Mucosa of descending colon (tissue), 3 donors: ENCODE results near the gene PTPRJ. TPM values are rescaled to one million over a fixed set of nuclear protein-coding genes. Genes with fewer than 3 reads are reported as not detected.

Experiments
- ATAC-seq: fragments of 200-7000 bp; cut with Tn5 transposase; one replicate; pipeline ENCODE4 v1.9.1; 2020; ENCODE audit warnings: mild to moderate bottlenecking, moderate library complexity
- DNase-seq, 3 donors: peaks; one replicate each; pipeline ENCODE4 v3.0.0-alpha.2; 2020
- H3K36me3 ChIP-seq: fragments of 200-600 bp; one replicate; pipeline ENCODE4 v1.8.0; 2021; ENCODE audit warnings: low read depth, mild to moderate bottlenecking
- H3K4me1 ChIP-seq: fragments of 200-600 bp; one replicate; pipeline ENCODE4 v1.8.0; 2021; ENCODE audit warnings: low read depth, mild to moderate bottlenecking
- H3K4me3 ChIP-seq: fragments of 200-600 bp; one replicate; pipeline ENCODE4 v1.8.0; 2021; ENCODE audit warnings: mild to moderate bottlenecking
- H3K9me3 ChIP-seq: fragments of 200-600 bp; one replicate; pipeline ENCODE4 v1.8.0; 2021; ENCODE audit warnings: mild to moderate bottlenecking
- intact Hi-C, 2 donors: fragments of 100-400 bp; cut with DNase I in 1 of 2; cut with micrococcal nuclease in 1 of 2; formaldehyde crosslinking; loops; one replicate each; pipeline versions ENCODE4 v1.11.0 to v1.11.1; 2022; cut with DNase I, micrococcal nuclease
- total RNA-seq, 3 donors: library from RNA; stranded (reverse); fragmentation: NEBNext Ultra II Directional in 2 of 3; extraction: Animal tissue kit (Norgen Biotek cat#: 25700) in 2 of 3; gene quantifications; one replicate each; pipeline versions ENCODE4 v1.2.1 to v1.2.4, GENCODE V29; 2021 to 2023
- TF ChIP-seq, protein P1 (sequence below): fragments of 200-600 bp; IDR thresholded peaks from one replicate; pipeline ENCODE4 v1.8.0; 2022; ENCODE audit warnings: antibody characterized with exemption, mild to moderate bottlenecking
- donor health status: DM: no; HTN: no; CAD: no; lungs with moderate emphysema.
- donor health status: DM: no; HTN: no; CAD: no.
- donor health status: DM: no; HTN: yes; CAD: no.

The PTPRJ gene
- total RNA-seq, 3 donors from 2014 or later = 27.8 to 54.6 (median 44.0) TPM

DNA sequence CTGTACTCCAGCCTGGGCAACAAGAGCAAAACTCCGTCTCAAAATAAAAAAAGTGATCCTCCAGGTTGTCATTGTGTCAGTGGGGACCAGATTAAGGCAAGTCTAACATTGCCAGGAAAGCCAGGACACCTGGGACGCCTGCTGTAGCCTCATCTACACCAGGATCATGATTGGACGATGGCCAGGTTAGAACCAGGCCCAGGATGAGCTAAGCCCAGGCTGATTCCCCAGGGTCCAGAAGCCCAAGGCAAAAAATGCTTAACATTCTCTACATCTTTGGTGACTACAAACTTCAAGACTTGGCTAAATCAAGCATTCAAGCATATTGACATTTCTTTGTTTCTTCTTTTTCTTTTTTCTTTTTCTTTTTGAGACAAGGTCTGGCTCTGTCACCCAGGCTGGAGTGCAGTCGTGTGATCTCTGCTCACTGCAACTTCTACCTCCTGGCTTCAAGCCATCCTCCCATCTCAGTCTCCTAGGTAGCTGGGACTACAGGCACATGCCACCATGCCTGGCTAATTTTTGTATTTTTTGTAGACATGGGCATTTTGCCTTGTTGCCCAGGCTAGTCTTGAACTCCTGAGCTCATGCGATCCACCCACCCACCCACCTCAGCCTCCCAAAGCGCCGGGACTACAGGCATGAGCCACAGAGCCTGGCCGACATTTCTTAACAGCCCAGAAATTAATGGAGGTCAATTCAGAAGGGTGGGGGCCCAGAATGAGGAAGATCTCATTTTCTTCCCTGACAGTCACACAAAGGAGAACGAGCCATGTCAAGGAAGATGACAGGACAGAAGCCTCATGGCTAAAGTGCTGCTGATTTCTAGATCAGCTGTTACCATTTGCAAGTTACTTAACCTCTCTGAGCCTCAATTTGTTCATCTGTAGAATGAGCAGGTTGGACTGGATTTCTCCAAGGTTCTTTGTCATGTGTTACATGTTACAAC is 12.5 kb upstream of the PTPRJ start:
- no peaks in the 10 kb centered on the region for H3K36me3 ChIP-seq
- intact Hi-C loops = no loop called here
- no peaks in the 10 kb centered on the region for H3K9me3 ChIP-seq
- DNase-seq (no peak), ATAC-seq (no peak)
- H3K4me1 ChIP-seq = no peaks in the 10 kb centered on the region
- H3K4me3 ChIP-seq = no peak overlapping the region
- TF ChIP-seq, protein P1, sequence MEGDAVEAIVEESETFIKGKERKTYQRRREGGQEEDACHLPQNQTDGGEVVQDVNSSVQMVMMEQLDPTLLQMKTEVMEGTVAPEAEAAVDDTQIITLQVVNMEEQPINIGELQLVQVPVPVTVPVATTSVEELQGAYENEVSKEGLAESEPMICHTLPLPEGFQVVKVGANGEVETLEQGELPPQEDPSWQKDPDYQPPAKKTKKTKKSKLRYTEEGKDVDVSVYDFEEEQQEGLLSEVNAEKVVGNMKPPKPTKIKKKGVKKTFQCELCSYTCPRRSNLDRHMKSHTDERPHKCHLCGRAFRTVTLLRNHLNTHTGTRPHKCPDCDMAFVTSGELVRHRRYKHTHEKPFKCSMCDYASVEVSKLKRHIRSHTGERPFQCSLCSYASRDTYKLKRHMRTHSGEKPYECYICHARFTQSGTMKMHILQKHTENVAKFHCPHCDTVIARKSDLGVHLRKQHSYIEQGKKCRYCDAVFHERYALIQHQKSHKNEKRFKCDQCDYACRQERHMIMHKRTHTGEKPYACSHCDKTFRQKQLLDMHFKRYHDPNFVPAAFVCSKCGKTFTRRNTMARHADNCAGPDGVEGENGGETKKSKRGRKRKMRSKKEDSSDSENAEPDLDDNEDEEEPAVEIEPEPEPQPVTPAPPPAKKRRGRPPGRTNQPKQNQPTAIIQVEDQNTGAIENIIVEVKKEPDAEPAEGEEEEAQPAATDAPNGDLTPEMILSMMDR = no peak

DNA sequence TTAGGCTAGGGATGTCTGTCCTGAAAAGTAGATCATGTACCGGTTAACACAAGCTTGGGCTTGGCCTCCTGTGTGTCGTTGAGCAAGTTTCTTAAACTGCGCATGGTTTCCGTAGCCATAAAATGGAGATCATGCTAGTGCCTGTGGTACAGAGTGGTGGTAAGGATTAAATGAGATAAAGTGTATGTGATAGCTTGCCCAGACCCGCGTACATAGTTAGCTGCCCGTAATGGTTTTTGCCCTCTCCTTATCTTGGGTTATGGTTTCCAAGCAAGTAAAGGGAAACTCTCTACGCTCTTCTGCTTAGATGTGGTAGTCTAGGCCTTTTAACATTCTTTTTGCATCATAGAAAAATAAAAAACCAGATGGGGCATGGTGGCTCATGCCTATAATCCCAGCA is 11.0 kb upstream of the PTPRJ start:
- ATAC-seq (no peak), DNase-seq (no peak)
- Histone ChIP-seq H3K9me3 (no peaks in the 10 kb centered on the region), H3K36me3 (no peaks in the 10 kb centered on the region), H3K4me3 (no peak overlapping the region), H3K4me1 (peaks cover 3% of the 10 kb centered on the region)
- TF ChIP-seq, protein P1 = no peak
- intact Hi-C loops = no loop called here

DNA sequence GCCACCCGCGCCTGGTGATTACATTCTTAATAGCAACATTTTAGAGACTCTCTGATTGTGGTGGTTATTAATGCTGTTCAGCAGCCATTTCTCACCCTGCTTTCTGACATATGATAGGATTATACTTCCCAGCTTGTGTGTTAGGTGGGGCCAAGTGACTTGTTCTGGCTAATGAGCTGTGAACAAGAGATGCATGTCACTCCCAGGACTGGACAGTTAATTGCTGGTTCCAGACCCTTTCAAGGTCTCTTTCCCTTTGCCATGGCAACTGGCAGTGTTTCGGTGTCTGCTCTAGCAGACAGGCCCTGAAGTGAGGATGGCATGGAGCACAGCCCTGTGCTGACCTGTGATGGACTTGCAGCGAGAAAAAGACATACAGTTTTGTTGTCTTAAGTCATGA is 8.9 kb upstream of the PTPRJ start:
- intact Hi-C loops = no loop called here
- Histone ChIP-seq H3K4me1 (peaks cover 4% of the 10 kb centered on the region), H3K36me3 (no peaks in the 10 kb centered on the region), H3K4me3 (no peak overlapping the region), H3K9me3 (no peaks in the 10 kb centered on the region)
- TF ChIP-seq, protein P1 = no peak
- ATAC-seq (no peak), DNase-seq (no peak)

DNA sequence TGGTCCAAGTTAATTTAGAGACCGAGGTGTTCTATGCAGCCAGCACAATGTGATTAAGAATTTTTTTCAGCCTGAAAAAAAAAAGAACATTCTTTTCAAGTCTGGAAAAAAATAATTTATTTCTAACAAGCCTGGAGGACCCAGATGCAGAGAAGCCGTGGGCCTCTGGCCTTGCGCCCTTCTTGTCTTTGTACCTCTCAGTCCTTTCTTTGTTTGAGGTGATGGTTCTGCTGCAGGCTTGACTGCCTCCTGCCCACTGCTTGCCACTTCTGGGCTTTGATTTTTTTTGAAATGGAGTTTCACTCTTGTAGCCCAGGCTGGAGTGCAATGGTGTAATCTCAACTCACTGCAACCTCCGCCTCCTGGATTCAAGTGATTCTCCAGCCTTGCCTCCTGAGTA is 7.2 kb upstream of the PTPRJ start:
- Histone ChIP-seq H3K9me3 (no peaks in the 10 kb centered on the region), H3K4me1 (peaks cover 4% of the 10 kb centered on the region), H3K36me3 (no peaks in the 10 kb centered on the region), H3K4me3 (no peak overlapping the region)
- TF ChIP-seq, protein P1 = no peak
- ATAC-seq (no peak), DNase-seq (no peak)
- intact Hi-C loops = no loop called here

DNA sequence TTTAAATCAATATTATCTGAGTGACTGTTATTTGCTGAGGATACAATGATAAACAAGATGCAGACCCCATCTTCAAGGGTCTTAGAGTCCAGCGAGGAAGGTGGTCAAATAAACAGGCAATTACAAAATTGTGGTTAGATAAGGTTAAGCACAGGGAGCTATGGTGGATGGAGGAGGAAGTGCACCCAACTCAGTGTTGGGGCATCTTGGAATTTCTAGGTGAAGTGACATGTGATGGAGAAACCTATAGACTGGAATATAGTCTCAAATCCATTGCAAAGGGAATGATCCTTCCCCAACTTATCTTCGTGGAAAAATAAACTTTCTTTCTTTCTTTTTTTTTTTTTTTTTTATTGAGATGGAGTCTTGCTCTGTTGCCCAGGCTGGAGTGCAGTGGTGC is 3.4 kb upstream of the PTPRJ start:
- no peaks in the 10 kb centered on the region for H3K36me3 ChIP-seq
- DNase-seq = no peak
- H3K4me3 ChIP-seq = no peak overlapping the region
- H3K9me3 ChIP-seq = no peaks in the 10 kb centered on the region
- peaks cover 9% of the 10 kb centered on the region for H3K4me1 ChIP-seq
- TF ChIP-seq, protein P1 = no peak
- intact Hi-C loops = no loop called here
- ATAC-seq = no peak
